CD8-positive, alpha-beta memory T cell (primary cell): ENCODE data around the gene FADS1. TPM values are rescaled to one million over a fixed set of nuclear protein-coding genes. Genes with fewer than 3 reads are reported as not detected.

Experiments used
- CTCF ChIA-PET: fragments of 350-600 bp; sonication (Branson Sonifier 250); formaldehyde crosslinking; loops from one replicate; lab custom pipeline; 2021; ENCODE audit warnings: antibody characterized with exemption; lab: Charles Lee
- POLR2A ChIA-PET: fragments of 350-600 bp; sonication (Branson Sonifier 250); formaldehyde crosslinking; loops from one replicate; lab custom pipeline; 2021; ENCODE audit warnings: antibody characterized with exemption; lab: Charles Lee
- DNase-seq, 5 donors: peaks; one replicate each; pipeline versions ENCODE4 v3.0.0 to v3.0.0-alpha.2; 2020 to 2022; ENCODE audit warnings: mixed read lengths in 1 of 5
- H3K27ac ChIP-seq: one replicate; pipeline ENCODE4 v1.7.0; 2013; ENCODE audit warnings: low read depth, mild to moderate bottlenecking, low read length, moderate library complexity
- H3K27me3 ChIP-seq: 2 replicates; pipeline ENCODE4 v1.7.0; 2013; ENCODE audit warnings: low read length, mild to moderate bottlenecking; ENCODE audit not compliant: insufficient read depth, poor library complexity, severe bottlenecking
- H3K36me3 ChIP-seq: 2 replicates; pipeline ENCODE4 v1.7.0; 2013; ENCODE audit warnings: mild to moderate bottlenecking, low read length, moderate library complexity; ENCODE audit not compliant: insufficient read depth
- H3K4me1 ChIP-seq: 2 replicates; pipeline ENCODE4 v1.7.0; 2013; ENCODE audit warnings: mild to moderate bottlenecking, low read length, moderate library complexity; ENCODE audit not compliant: insufficient read depth
- H3K4me3 ChIP-seq: 2 replicates; pipeline ENCODE4 v1.7.0; 2013; ENCODE audit warnings: mild to moderate bottlenecking, low read length
- H3K9me3 ChIP-seq: 2 replicates; pipeline ENCODE4 v1.7.0; 2013; ENCODE audit warnings: mild to moderate bottlenecking, low read length
- H3K27ac Mint-ChIP-seq, 8 donors: one replicate each; pipeline ENCODE4 v1.8.0; 2020 to 2021; ENCODE audit warnings: mixed read lengths in 8 of 8, mild to moderate bottlenecking in 6 of 8, inconsistent platforms in 3 of 8, moderate library complexity in 3 of 8
- H3K27me3 Mint-ChIP-seq, 2 donors: one replicate each; pipeline ENCODE4 v1.8.0; 2020 to 2021; ENCODE audit warnings: mixed read lengths in 2 of 2, mild to moderate bottlenecking in 1 of 2, moderate library complexity in 1 of 2
- H3K36me3 Mint-ChIP-seq, 3 donors: one replicate each; pipeline ENCODE4 v1.8.0; 2020 to 2021; ENCODE audit warnings: mixed read lengths in 3 of 3, inconsistent platforms in 1 of 3, mild to moderate bottlenecking in 1 of 3
- H3K4me1 Mint-ChIP-seq, 3 donors: one replicate each; pipeline ENCODE4 v1.8.0; 2020 to 2021; ENCODE audit warnings: mixed read lengths in 3 of 3, inconsistent platforms in 1 of 3, mild to moderate bottlenecking in 1 of 3
- H3K4me3 Mint-ChIP-seq, 7 donors: one replicate each; pipeline ENCODE4 v1.8.0; 2020 to 2021; ENCODE audit warnings: mixed read lengths in 7 of 7, mild to moderate bottlenecking in 6 of 7, moderate library complexity in 4 of 7, inconsistent platforms in 2 of 7
- H3K9me3 Mint-ChIP-seq, 5 donors: one replicate each; pipeline ENCODE4 v1.8.0; 2020 to 2022; ENCODE audit warnings: mixed read lengths in 5 of 5, mild to moderate bottlenecking in 3 of 5, moderate library complexity in 2 of 5, inconsistent platforms in 1 of 5
- polyA plus RNA-seq: library from polyadenylated mRNA; unstranded; fragments of 300-500 nt; fragmentation: Illumina TruSeq; gene quantifications from one replicate; pipeline ENCODE4 v1.2.3, GENCODE V29; 2021
- total RNA-seq, 2 experiments: library from RNA; stranded (reverse); gene quantifications; one replicate each; pipeline ENCODE4 v1.2.3, GENCODE V29; 2021

Gene FADS1
- total and polyA plus RNA-seq, 3 experiments from 2014 or later, result 1.4 to 6.3 (median 6.3) TPM

DNA sequence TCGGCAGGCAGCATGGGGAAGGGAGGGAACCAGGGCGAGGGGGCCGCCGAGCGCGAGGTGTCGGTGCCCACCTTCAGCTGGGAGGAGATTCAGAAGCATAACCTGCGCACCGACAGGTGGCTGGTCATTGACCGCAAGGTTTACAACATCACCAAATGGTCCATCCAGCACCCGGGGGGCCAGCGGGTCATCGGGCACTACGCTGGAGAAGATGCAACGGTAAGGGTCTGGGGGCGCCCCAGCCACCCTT lies 11.5 kb upstream of the FADS1 start:
- H3K4me3 Mint-ChIP-seq, result peak overlapping the region; percentile 70 to 92 (median 85)
- Histone ChIP-seq H3K36me3 (no peaks in the 10 kb centered on the region), H3K27me3 (no peaks in the 10 kb centered on the region), H3K4me1 (peaks cover 12% of the 10 kb centered on the region), H3K9me3 (no peaks in the 10 kb centered on the region), H3K4me3 (peak overlapping the region; percentile 64), H3K27ac (no peak overlapping the region)
- POLR2A ChIA-PET, result no interaction called here
- CTCF ChIA-PET, result interaction anchor here (1.1 kb wide), 2 partner anchors 26 to 31 kb away, joined by 3 to 4 read pairs; no protein-coding TSS in a partner anchor
- no peaks in the 10 kb centered on the region for H3K36me3 Mint-ChIP-seq
- H3K27me3 Mint-ChIP-seq, result peaks cover 33 to 55% of the 10 kb centered on the region in 2 donors
- peaks cover 7 to 52% (median 27%) of the 10 kb centered on the region in 3 donors for H3K4me1 Mint-ChIP-seq
- H3K27ac Mint-ChIP-seq, result peak overlapping the region in 2 of 8 donors; percentile 58 to 90
- H3K9me3 Mint-ChIP-seq, result no peaks in the 10 kb centered on the region
- peak in 1 of 5 donors; percentile 16 for DNase-seq

DNA sequence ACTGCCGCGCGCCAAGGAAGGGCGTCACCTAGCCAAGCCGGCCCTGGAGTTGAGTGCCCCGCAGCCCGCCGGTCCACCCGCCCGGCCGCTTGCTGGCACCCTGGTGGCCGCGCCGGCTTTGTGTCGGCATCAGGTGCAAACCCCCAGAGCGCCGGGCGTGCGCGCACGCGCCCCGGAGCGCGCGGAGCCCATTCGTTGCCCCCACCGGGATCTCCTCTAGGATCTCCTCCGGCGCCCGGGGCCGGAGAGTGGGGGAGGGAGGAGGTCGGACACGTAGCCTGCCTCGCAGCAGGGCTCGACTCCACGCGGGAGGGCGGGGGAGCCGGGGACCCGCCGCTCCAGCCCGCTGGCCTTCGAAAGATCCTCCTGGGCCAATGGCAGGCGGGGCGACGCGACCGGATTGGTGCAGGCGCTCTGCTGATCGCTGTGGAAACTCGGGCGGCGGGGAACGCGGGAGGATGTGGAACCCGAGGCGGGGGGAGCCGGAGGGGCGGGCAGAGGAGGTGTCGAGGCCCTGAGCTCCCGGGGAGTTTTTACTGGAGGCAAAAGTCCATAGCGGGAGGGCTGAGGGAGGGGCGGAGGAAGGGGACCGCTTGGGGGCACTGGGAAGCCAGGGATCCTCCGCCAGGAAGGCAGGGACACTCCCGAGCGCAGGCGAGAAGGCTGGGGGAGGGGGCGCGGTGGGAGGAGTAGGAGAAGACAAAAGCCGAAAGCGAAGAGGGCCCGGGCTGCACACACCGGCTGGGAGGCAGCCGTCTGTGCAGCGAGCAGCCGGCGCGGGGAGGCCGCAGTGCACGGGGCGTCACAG lies 11.0 kb upstream of the FADS1 start, which contains the start of gene FADS2:
TSS of gene FADS2 (plus strand) at position 730 of the 808 bp plus-strand sequence. CDS start 91 bp downstream, outside the sequence.
- Histone ChIP-seq H3K36me3 (no peaks in the 10 kb centered on the region), H3K9me3 (no peaks in the 10 kb centered on the region), H3K4me1 (peaks cover 11% of the 10 kb centered on the region), H3K4me3 (peak within 1 kb of the TSS; percentile 64), H3K27ac (no peak within 1 kb of the TSS), H3K27me3 (no peaks in the 10 kb centered on the region)
- CTCF ChIA-PET, result interaction anchor here (1.0 kb wide), 1 partner anchor 12 kb away, joined by 3 read pairs; no protein-coding TSS in a partner anchor
- POLR2A ChIA-PET, result interaction anchor here (0.6 kb wide), 1 partner anchor 140 kb away, joined by 3 read pairs; the partner anchor contains the start of gene FTH1
- Mint-ChIP-seq H3K4me3 (peak within 1 kb of the TSS; percentile 76 to 92 (median 85)), H3K27ac (peak within 1 kb of the TSS in 5 of 8 donors; percentile 47 to 90 (median 58)), H3K36me3 (no peaks in the 10 kb centered on the region), H3K4me1 (peaks cover 7 to 47% (median 26%) of the 10 kb centered on the region in 3 donors), H3K27me3 (peaks cover 33 to 55% of the 10 kb centered on the region in 2 donors), H3K9me3 (no peaks in the 10 kb centered on the region)
- peak; percentile 46 to 70 (median 55) for DNase-seq

DNA sequence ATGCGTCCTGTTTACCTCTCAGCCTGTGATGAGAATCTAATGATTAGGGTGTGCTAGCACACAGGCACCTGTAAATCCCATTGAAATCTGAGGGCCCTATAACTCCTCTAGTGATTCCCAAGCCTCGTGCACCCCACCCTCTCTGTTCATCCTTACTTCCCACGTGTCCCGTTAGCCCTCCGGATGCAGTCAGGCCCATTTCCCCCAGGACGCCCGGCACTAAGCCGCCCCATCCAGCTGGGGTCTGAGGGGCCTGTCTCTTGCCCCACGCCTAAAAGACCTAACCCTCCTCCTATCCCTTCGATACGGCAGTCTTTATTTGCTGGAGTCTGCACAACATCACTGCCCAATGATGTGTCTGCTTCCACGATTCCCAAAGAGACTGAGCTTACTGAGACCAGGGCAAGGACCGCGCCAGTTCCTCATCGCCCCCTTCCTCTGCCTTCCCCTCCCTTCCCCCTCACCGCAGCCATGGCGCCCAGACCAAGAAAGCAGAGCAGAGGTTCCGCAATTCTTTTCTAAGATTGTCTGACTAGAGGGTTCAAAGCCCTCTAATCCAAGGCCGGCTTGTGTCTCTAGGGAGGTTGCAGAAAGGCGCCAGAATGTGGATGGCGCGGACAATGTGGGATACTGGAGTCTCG lies 10.2 kb upstream of the FADS1 start:
- POLR2A ChIA-PET, result no interaction called here
- no peak overlapping the region for H3K27ac ChIP-seq
- CTCF ChIA-PET, result interaction anchor here (1.0 kb wide), 1 partner anchor 12 kb away, joined by 3 read pairs; no protein-coding TSS in a partner anchor

DNA sequence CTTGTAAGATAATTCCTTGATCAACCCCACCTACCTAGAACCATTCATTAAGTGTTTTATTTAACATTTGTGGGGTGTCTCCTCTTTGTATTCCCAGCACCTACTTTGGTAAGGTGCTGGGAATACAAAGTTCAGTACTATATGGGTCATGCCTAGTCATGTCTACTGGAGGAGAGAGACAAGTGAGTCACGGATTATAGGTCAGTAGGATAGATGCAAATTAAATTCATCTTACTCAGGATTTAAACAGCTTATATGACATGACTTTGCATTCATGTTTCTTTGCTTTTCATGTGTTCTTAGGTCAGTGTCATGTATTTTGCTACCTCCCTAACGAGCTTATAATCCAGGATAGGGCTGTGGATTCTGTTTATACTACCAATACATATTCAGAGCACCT lies 3.4 kb upstream of the FADS1 start:
- POLR2A ChIA-PET, result no interaction called here
- H3K9me3 ChIP-seq, result no peaks in the 10 kb centered on the region
- H3K36me3 ChIP-seq, result no peaks in the 10 kb centered on the region
- no peak overlapping the region for H3K27ac ChIP-seq
- peaks cover 3% of the 10 kb centered on the region for H3K27me3 ChIP-seq
- Mint-ChIP-seq H3K4me1 (peaks cover 7 to 19% (median 10%) of the 10 kb centered on the region in 3 donors), H3K36me3 (no peaks in the 10 kb centered on the region), H3K4me3 (no peak overlapping the region), H3K27me3 (peaks cover 20 to 26% of the 10 kb centered on the region in 2 donors), H3K27ac (no peak overlapping the region), H3K9me3 (no peaks in the 10 kb centered on the region)
- DNase-seq, result no peak
- H3K4me1 ChIP-seq, result peaks cover 5% of the 10 kb centered on the region
- CTCF ChIA-PET, result no interaction called here
- no peak overlapping the region for H3K4me3 ChIP-seq

More for the DNA sequence above, 10.2 kb upstream of the FADS1 start:
- Histone ChIP-seq H3K27me3 (no peaks in the 10 kb centered on the region), H3K4me3 (peak overlapping the region; percentile 28), H3K9me3 (no peaks in the 10 kb centered on the region), H3K36me3 (no peaks in the 10 kb centered on the region), H3K4me1 (peaks cover 11% of the 10 kb centered on the region)
- H3K4me3 Mint-ChIP-seq, result peak overlapping the region; percentile 70 to 92 (median 81)
- no peak for DNase-seq
- H3K36me3 Mint-ChIP-seq, result no peaks in the 10 kb centered on the region
- H3K27ac Mint-ChIP-seq, result peak overlapping the region in 3 of 8 donors; percentile 56 to 90 (median 86)
- H3K9me3 Mint-ChIP-seq, result no peaks in the 10 kb centered on the region
- peaks cover 7 to 42% (median 26%) of the 10 kb centered on the region in 3 donors for H3K4me1 Mint-ChIP-seq
- peaks cover 34 to 55% of the 10 kb centered on the region in 2 donors for H3K27me3 Mint-ChIP-seq

DNA sequence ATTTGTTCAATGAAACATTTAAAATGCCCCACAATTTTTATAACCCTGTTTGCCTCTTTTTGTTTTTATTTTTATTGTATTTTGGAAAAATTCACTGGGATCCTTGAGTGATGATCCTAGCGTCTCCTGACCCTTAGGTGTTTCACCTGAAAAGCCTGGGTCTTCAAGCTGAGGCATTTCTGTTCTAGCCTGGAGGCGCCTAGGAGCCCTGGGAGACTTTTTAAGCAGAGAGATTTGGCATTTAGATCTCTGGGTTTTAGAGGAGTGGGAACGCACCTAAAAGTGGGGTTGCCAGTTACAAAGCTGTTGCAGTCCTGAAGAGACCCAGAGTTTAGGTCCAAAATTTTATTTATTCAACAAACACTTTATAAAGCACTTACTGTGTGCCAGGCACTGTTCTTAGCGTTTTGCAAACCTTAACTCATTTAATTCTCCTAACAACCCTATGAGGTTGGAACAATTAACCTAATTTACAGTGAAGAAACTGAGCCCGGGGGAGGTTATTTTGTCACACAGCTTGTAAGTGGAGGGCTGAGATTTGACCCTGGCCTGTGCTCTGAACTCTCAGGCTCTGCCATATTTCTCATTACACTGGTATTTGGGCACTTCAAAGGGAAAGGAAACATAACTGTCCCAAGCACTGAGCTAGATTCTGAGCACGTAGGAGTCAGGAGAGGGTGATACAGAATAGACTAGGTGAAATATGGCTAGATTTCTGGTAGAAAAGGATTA lies 834 bp upstream of the FADS1 start:
- H3K9me3 Mint-ChIP-seq, result no peaks in the 10 kb centered on the region
- H3K27ac Mint-ChIP-seq, result peak overlapping the region in 3 of 8 donors; percentile 4 to 63 (median 35)
- H3K36me3 ChIP-seq, result no peaks in the 10 kb centered on the region
- no peaks in the 10 kb centered on the region for H3K9me3 ChIP-seq
- H3K27me3 ChIP-seq, result peaks cover 3% of the 10 kb centered on the region
- H3K4me1 Mint-ChIP-seq, result peaks cover 11 to 25% (median 16%) of the 10 kb centered on the region in 3 donors
- ChIA-PET CTCF (interaction anchor here (0.7 to 3.8 kb wide), 7 partner anchors 12 to 131 kb away, joined by 3 to 31 read pairs (median 4); no protein-coding TSS in a partner anchor), POLR2A (no interaction called here)
- peak overlapping the region; percentile 57 for H3K27ac ChIP-seq
- H3K27me3 Mint-ChIP-seq, result peaks cover 29 to 33% of the 10 kb centered on the region in 2 donors
- peaks cover 10% of the 10 kb centered on the region for H3K4me1 ChIP-seq
- no peaks in the 10 kb centered on the region for H3K36me3 Mint-ChIP-seq
- no peak for DNase-seq
- H3K4me3 ChIP-seq, result no peak overlapping the region
- H3K4me3 Mint-ChIP-seq, result peak overlapping the region; percentile 67 to 97 (median 79)

DNA sequence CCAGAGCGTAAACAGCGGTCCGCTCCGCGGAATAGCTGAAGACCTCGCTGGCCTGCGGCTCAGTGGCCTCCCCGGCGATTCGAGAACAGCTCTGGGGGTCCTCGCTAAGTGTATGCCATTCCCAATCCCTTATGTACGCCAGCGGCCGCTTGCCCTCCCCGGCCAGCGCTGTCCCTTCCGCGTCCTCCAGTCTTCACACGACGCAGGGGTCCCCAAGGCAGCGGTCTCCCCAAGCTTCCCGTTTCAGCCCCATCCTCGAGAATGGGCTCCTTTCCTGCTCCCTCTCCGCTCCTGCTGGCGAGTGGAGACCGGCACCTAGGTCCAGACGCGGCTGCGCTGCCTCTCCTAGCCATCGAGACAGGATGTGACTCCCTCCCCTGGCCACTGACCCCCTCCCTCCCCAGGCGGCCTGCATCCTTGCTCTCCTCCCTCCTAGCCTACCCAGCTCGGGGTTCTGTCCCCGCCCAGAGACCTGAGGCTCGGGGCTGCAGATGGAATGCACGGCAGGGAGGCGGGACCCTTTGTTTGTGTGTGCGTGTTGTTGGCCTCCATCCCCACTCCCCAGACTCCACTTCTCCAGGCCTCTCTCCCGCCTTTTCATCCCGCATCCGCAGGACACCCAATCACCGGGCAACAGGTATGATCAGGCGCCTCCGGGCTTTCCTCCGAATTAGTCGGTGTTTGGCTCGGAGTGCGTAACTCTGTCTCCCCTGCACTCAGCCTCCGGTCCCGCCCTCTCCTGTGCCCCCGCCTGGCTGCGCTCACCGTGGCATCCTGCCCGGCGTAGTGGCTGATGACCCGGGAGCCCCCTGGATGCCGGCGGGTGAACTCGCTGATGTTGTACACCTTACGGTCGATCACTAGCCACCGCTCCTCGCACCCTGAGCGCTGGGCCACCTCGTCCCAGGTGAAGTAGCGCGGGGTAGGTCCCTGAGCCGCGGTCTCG lies 740 bp downstream of the FADS1 start:
- Histone ChIP-seq H3K9me3 (no peaks in the 10 kb centered on the region), H3K36me3 (no peaks in the 10 kb centered on the region), H3K4me3 (peak overlapping the region; percentile 82), H3K27me3 (peaks cover 3% of the 10 kb centered on the region), H3K27ac (peak overlapping the region; percentile 85), H3K4me1 (peaks cover 10% of the 10 kb centered on the region)
- H3K27me3 Mint-ChIP-seq, result peaks cover 29 to 37% of the 10 kb centered on the region in 2 donors
- H3K27ac Mint-ChIP-seq, result peak overlapping the region in 6 of 8 donors; percentile 24 to 96 (median 88)
- peak; percentile 34 to 72 (median 44) for DNase-seq
- H3K4me3 Mint-ChIP-seq, result peak overlapping the region; percentile 87 to 97 (median 90)
- POLR2A ChIA-PET, result interaction anchor here (0.5 to 2.2 kb wide), 5 partner anchors 18 to 221 kb away, joined by 3 to 12 read pairs (median 3); no protein-coding TSS in a partner anchor
- H3K36me3 Mint-ChIP-seq, result no peaks in the 10 kb centered on the region
- H3K4me1 Mint-ChIP-seq, result peaks cover 11 to 25% (median 16%) of the 10 kb centered on the region in 3 donors
- CTCF ChIA-PET, result interaction anchor here (1.4 to 3.8 kb wide), 8 partner anchors 11 to 266 kb away, joined by 3 to 31 read pairs (median 6); partner anchors contain the start of gene FEN1
- H3K9me3 Mint-ChIP-seq, result no peaks in the 10 kb centered on the region
